ENCODE data around the gene IL19. TPM values are rescaled to one million over a fixed set of nuclear protein-coding genes. Genes with fewer than 3 reads are reported as not detected.

The IL19 gene
- total and polyA plus RNA-seq, 2 donors (not counting 3 experiments of a cell fraction or from before 2014, with no cell fraction given), result not detected

DNA sequence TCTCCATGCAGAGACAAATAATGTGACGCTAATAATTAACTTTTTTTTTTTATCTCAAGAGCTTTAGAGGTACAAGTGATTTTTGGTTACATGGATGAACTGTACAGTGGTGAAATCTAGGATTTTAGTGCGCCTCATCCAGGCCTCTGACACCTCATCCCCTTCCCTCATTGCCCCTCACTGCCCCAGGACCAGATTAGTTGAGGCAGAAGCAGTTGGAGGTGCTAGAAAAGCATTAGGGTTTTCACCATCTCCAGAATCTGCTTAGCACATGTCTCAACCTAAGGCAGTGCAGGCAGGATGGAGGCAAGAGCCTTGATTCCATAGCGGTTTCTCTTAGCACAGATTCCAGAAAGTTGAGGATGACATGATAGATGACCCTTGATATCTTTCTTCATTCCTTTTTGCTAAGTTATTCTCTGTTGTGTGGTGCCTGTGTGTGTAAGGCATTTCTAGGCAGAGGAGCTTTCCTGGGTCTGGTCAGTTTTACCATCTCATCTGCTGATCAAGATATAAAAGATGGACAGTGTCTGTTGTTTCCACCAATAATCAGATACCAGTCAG lies 18.0 kb downstream of the IL19 start:
- Histone ChIP-seq H3K9ac (replicated peaks; ENCODE audit: extremely low read depth, insufficient read depth, low read length) (no peak overlapping the region), H3K4me3 (replicated peaks in 1 of 3; ENCODE audit: insufficient read depth in 1 of 3, low read depth in 1 of 3, low read length in 3 of 3) (no peak overlapping the region), H3K9me1 (replicated peaks; ENCODE audit: control insufficient read depth, extremely low read depth, insufficient read depth, low read length) (no peaks in the 10 kb centered on the region), H3K27me3 (ENCODE audit: control insufficient read depth in 2 of 2, insufficient read depth in 2 of 2, low read length in 2 of 2) (peaks cover 0 to 2% of the 10 kb centered on the region in 2 experiments), H3K79me2 (ENCODE audit: control insufficient read depth, insufficient read depth, low read length) (no peaks in the 10 kb centered on the region), H3K36me3 (ENCODE audit: control insufficient read depth in 2 of 2, extremely low read depth in 1 of 2, insufficient read depth in 2 of 2, low read length in 2 of 2) (no peaks in the 10 kb centered on the region), H2AFZ (ENCODE audit: low read depth, low read length) (no peak overlapping the region), H3K9me3 (replicated peaks; ENCODE audit: control insufficient read depth, insufficient read depth, low read length) (no peaks in the 10 kb centered on the region), H3K4me1 (ENCODE audit: control insufficient read depth, extremely low read depth, insufficient read depth, low read length) (no peaks in the 10 kb centered on the region), H3K4me2 (ENCODE audit: insufficient read depth, low read length) (no peak overlapping the region), H3K27ac (ENCODE audit: insufficient read depth, low read depth, low read length) (no peak overlapping the region), H4K20me1 (replicated peaks; ENCODE audit: control insufficient read depth, extremely low read depth, insufficient read depth, low read length) (no peaks in the 10 kb centered on the region)
- CTCF ChIA-PET, result interaction anchor here (1.2 kb wide), 1 partner anchor 123 kb away, joined by 3 read pairs; no protein-coding TSS in a partner anchor
- POLR2A ChIA-PET, result no interaction called here
- intact Hi-C loops (cut with micrococcal nuclease), result no loop called here
- no peak for DNase-seq (ENCODE audit: low read depth, low spot score)
- FAIRE-seq, result no peak
- TF ChIP-seq, protein P1, sequence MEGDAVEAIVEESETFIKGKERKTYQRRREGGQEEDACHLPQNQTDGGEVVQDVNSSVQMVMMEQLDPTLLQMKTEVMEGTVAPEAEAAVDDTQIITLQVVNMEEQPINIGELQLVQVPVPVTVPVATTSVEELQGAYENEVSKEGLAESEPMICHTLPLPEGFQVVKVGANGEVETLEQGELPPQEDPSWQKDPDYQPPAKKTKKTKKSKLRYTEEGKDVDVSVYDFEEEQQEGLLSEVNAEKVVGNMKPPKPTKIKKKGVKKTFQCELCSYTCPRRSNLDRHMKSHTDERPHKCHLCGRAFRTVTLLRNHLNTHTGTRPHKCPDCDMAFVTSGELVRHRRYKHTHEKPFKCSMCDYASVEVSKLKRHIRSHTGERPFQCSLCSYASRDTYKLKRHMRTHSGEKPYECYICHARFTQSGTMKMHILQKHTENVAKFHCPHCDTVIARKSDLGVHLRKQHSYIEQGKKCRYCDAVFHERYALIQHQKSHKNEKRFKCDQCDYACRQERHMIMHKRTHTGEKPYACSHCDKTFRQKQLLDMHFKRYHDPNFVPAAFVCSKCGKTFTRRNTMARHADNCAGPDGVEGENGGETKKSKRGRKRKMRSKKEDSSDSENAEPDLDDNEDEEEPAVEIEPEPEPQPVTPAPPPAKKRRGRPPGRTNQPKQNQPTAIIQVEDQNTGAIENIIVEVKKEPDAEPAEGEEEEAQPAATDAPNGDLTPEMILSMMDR (IDR thresholded peaks at IDR 0.05; ENCODE audit: extremely low read depth in 1 of 2, insufficient read depth in 1 of 2, low read depth in 1 of 2, low read length in 2 of 2), result no peak
- no peak for TF ChIP-seq EZH2 (IDR thresholded peaks at IDR 0.05; ENCODE audit: borderline replicate concordance, low read depth, low read length, severe bottlenecking)
- no peak for TF ChIP-seq POLR2A (IDR thresholded peaks at IDR 0.05; ENCODE audit: low read depth, low read length)
- no peak for TF ChIP-seq JUN (IDR thresholded peaks at IDR 0.05; ENCODE audit: borderline replicate concordance, insufficient read depth, insufficient read length, low read depth)
- no peak for TF ChIP-seq POLR2AphosphoS5 (IDR thresholded peaks at IDR 0.05; ENCODE audit: insufficient read depth, low read depth, low read length)
- TF ChIP-seq, protein P2, sequence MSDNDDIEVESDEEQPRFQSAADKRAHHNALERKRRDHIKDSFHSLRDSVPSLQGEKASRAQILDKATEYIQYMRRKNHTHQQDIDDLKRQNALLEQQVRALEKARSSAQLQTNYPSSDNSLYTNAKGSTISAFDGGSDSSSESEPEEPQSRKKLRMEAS (IDR thresholded peaks at IDR 0.05; ENCODE audit: insufficient read depth, insufficient read length), result no peak
- TF ChIP-seq MYC (IDR thresholded peaks at IDR 0.05; ENCODE audit: low read depth, low read length), result no peak
- TF ChIP-seq GATA2 (IDR thresholded peaks at IDR 0.05; ENCODE audit: insufficient read depth, insufficient read length, low read depth, low read length), result no peak
- no peak for TF ChIP-seq FOS (IDR thresholded peaks at IDR 0.05; ENCODE audit: borderline replicate concordance, insufficient read depth, low read length)
- dilution Hi-C loops (cut with MboI; ENCODE audit: extremely low pct_ligation_motif_present, low sequenced_read_pairs), result no loop called here
- BruUV-seq (replicated peaks), result no TSS peak

Data from endothelial cell of umbilical vein (primary cell).